MM.1S (cell line): Measurements from ENCODE around the gene CRYBG3.

Source experiments
- DNase-seq: peaks from one replicate; pipeline ENCODE4 v3.0.0-alpha.2; 2015
- H2AFZ ChIP-seq: fragments of 300-600 bp; sonication (generic); 2 replicates; pipeline ENCODE4 v1.6.0; 2016; ENCODE audit warnings: antibody characterized with exemption, low read length
- H3F3A ChIP-seq: fragments of 300-600 bp; sonication (generic); 2 replicates; pipeline ENCODE4 v1.6.1; 2016; ENCODE audit warnings: mild to moderate bottlenecking, antibody characterized with exemption, low read length, moderate library complexity, mixed read lengths; ENCODE audit not compliant: insufficient read depth
- H3K27ac ChIP-seq: fragments of 300-600 bp; sonication (generic); 2 replicates; pipeline ENCODE4 v1.5.1; 2016; ENCODE audit warnings: mild to moderate bottlenecking, low read length
- H3K27me3 ChIP-seq: fragments of 300-600 bp; sonication (generic); replicated peaks from 2 replicates; pipeline ENCODE4 v1.6.0; 2016; ENCODE audit warnings: low read length; ENCODE audit not compliant: insufficient read depth
- H3K36me3 ChIP-seq: fragments of 300-600 bp; sonication (generic); replicated peaks from 2 replicates; pipeline ENCODE4 v1.6.1; 2016; ENCODE audit warnings: mild to moderate bottlenecking, low read length, mixed read lengths; ENCODE audit not compliant: insufficient read depth
- H3K4me1 ChIP-seq: fragments of 300-600 bp; sonication (generic); 2 replicates; pipeline ENCODE4 v1.6.1; 2016; ENCODE audit warnings: low read length, mixed read lengths
- H3K4me2 ChIP-seq: fragments of 300-600 bp; sonication (generic); 2 replicates; pipeline ENCODE4 v1.6.0; 2016; ENCODE audit warnings: low read depth, low read length
- H3K4me3 ChIP-seq: fragments of 300-600 bp; sonication (generic); 2 replicates; pipeline ENCODE4 v1.5.1; 2016; ENCODE audit warnings: low read length, mixed read lengths
- H3K79me2 ChIP-seq: fragments of 300-600 bp; sonication (generic); 2 replicates; pipeline ENCODE4 v1.6.1; 2016; ENCODE audit warnings: mixed run types, low read length, mixed read lengths
- H3K9ac ChIP-seq: fragments of 300-600 bp; sonication (generic); 2 replicates; pipeline ENCODE4 v1.6.1; 2016; ENCODE audit warnings: low read length, mixed read lengths
- H3K9me2 ChIP-seq: fragments of 300-600 bp; sonication (generic); replicated peaks from 2 replicates; pipeline ENCODE4 v1.6.1; 2016; ENCODE audit warnings: mild to moderate bottlenecking, low read length, mixed read lengths; ENCODE audit not compliant: insufficient read depth
- H3K9me3 ChIP-seq: fragments of 300-600 bp; sonication (generic); replicated peaks from 2 replicates; pipeline ENCODE4 v1.6.1; 2016; ENCODE audit warnings: mild to moderate bottlenecking, low read length, mixed read lengths; ENCODE audit not compliant: insufficient read depth
- H4K20me1 ChIP-seq: fragments of 300-600 bp; sonication (generic); 2 replicates; pipeline ENCODE4 v1.6.1; 2016; ENCODE audit warnings: mild to moderate bottlenecking, low read length, moderate library complexity, mixed read lengths; ENCODE audit not compliant: insufficient read depth
- EZH2 ChIP-seq: fragments of 300-600 bp; sonication (generic); optimal IDR thresholded peaks from 2 replicates; pipeline ENCODE3; 2017; ENCODE audit warnings: low read depth, mild to moderate bottlenecking, antibody characterized with exemption, low read length, mixed read lengths
- EZH2phosphoT487 ChIP-seq: fragments of 300-600 bp; sonication (generic); IDR thresholded peaks from 2 replicates; pipeline ENCODE4 v1.6.1; 2018; ENCODE audit warnings: antibody characterized with exemption, low read length
- TF ChIP-seq, protein P1 (sequence below): fragments of 300-600 bp; sonication (generic); IDR thresholded peaks from 2 replicates; pipeline ENCODE4 v1.5.1; 2016; ENCODE audit warnings: antibody characterized with exemption, low read length, mixed read lengths

CRYBG3 gene

DNA sequence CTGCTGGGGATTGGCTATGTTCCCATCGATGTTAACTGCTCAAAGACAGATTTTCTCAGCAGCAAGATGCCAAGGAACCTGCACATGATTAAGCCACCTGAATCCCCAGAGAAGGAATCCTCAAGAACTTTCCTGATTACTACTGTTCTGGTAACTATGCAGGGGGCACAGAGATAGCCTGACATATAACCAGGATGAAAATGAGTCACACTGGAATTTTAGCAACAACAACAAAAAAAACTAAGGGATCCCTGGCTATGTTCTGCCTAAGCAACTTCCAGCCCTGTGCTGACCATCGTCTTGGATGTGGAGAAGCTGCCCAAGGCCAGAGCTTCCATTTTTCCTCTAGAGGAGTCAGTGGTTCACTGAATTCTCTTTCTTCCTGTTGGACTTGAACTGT is 136.6 kb downstream of the CRYBG3 start:
- Histone ChIP-seq H3K9me2 (no peaks in the 10 kb centered on the region), H3K27ac (no peak overlapping the region), H2AFZ (no peak overlapping the region), H3K27me3 (no peaks in the 10 kb centered on the region), H3K4me3 (no peak overlapping the region), H3K79me2 (peaks cover 33% of the 10 kb centered on the region), H3K4me1 (no peaks in the 10 kb centered on the region), H3K9ac (no peak overlapping the region), H3K4me2 (no peak overlapping the region), H3K9me3 (no peaks in the 10 kb centered on the region), H4K20me1 (no peaks in the 10 kb centered on the region), H3K36me3 (peaks cover 11% of the 10 kb centered on the region; the same call in 1 of the 2 replicates), H3F3A (no peaks in the 10 kb centered on the region)
- no peak for TF ChIP-seq EZH2phosphoT487
- TF ChIP-seq, protein P1, sequence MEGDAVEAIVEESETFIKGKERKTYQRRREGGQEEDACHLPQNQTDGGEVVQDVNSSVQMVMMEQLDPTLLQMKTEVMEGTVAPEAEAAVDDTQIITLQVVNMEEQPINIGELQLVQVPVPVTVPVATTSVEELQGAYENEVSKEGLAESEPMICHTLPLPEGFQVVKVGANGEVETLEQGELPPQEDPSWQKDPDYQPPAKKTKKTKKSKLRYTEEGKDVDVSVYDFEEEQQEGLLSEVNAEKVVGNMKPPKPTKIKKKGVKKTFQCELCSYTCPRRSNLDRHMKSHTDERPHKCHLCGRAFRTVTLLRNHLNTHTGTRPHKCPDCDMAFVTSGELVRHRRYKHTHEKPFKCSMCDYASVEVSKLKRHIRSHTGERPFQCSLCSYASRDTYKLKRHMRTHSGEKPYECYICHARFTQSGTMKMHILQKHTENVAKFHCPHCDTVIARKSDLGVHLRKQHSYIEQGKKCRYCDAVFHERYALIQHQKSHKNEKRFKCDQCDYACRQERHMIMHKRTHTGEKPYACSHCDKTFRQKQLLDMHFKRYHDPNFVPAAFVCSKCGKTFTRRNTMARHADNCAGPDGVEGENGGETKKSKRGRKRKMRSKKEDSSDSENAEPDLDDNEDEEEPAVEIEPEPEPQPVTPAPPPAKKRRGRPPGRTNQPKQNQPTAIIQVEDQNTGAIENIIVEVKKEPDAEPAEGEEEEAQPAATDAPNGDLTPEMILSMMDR: no peak
- no peak for TF ChIP-seq EZH2
- DNase-seq: no peak

DNA sequence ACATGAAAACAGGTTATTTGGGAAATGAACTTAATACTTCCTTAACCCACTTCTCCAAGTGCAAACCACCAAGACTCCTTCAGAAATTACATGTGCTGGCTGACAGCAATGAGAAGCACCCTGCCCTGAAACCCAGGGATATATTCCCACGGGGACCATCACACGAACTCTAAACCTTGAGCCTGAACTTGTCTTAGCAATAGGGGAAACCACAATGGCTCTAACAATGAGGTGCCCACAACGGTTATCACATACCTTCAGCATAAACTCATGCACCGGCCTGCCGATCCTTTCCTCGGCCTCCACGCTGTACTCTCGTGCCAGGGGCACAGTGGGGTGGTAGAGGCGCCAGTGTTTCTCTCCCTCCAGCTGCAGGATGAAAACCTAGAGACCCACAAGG is 137.0 kb downstream of the CRYBG3 start:
- Histone ChIP-seq H3K27ac (no peak overlapping the region), H3K79me2 (peaks cover 37% of the 10 kb centered on the region), H3F3A (no peaks in the 10 kb centered on the region), H3K9me2 (no peaks in the 10 kb centered on the region), H3K9ac (no peak overlapping the region), H3K27me3 (no peaks in the 10 kb centered on the region), H3K36me3 (peaks cover 11% of the 10 kb centered on the region; the same call in 1 of the 2 replicates), H3K4me3 (no peak overlapping the region), H4K20me1 (no peaks in the 10 kb centered on the region), H3K9me3 (no peaks in the 10 kb centered on the region), H2AFZ (no peak overlapping the region), H3K4me1 (no peaks in the 10 kb centered on the region), H3K4me2 (no peak overlapping the region)
- TF ChIP-seq EZH2 (no peak), EZH2phosphoT487 (no peak)
- TF ChIP-seq, protein P1: no peak
- no peak for DNase-seq

DNA sequence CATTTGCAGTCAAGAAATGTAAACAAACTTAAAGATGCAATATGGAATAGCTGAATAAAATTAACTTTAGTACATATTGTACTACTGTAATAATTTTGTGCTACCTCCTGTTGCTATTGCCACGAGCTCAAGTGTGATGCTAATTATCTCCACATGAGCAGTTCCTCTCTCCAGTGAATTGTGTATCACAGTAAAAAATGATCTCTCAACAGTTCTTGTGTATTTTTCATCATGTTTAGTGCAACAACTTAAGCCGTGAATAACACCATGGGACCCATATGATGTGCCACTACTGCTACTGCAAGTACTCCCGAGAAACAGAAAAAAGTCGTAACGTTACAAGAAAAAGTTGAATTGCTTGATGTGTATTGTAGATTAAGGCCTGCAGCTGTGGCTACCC is 138.1 kb downstream of the CRYBG3 start:
- no peak overlapping the region for H3K9ac ChIP-seq
- no peak for DNase-seq
- peaks cover 46% of the 10 kb centered on the region for H3K79me2 ChIP-seq
- H2AFZ ChIP-seq: no peak overlapping the region
- no peak overlapping the region for H3K27ac ChIP-seq
- H3K27me3 ChIP-seq: no peaks in the 10 kb centered on the region
- no peaks in the 10 kb centered on the region for H3K9me2 ChIP-seq
- H3F3A ChIP-seq: no peaks in the 10 kb centered on the region
- no peaks in the 10 kb centered on the region for H3K9me3 ChIP-seq
- no peak overlapping the region for H3K4me3 ChIP-seq
- H3K4me1 ChIP-seq: no peaks in the 10 kb centered on the region
- TF ChIP-seq, protein P1: no peak
- TF ChIP-seq EZH2phosphoT487 (no peak), EZH2 (no peak)
- H3K36me3 ChIP-seq: peaks cover 11% of the 10 kb centered on the region; the same call in 1 of the 2 replicates
- no peak overlapping the region for H3K4me2 ChIP-seq
- no peaks in the 10 kb centered on the region for H4K20me1 ChIP-seq
